Progenitor cell of endocrine pancreas (in vitro differentiated cells): ENCODE measurements around the gene ADAM22. TPM values are rescaled to one million over a fixed set of nuclear protein-coding genes. Genes with fewer than 3 reads are reported as not detected.

Experiments
- DNase-seq: peaks from one replicate; pipeline ENCODE4 v3.0.0; 2021; ENCODE audit warnings: low spot score; ENCODE audit not compliant: unreplicated experiment
- H3K27ac Mint-ChIP-seq: 2 replicates; pipeline ENCODE4 v1.8.0; 2021; ENCODE audit warnings: mild to moderate bottlenecking, moderate library complexity, mixed read lengths
- H3K27me3 Mint-ChIP-seq: 2 replicates; pipeline ENCODE4 v1.8.0; 2021; ENCODE audit warnings: mixed read lengths
- H3K36me3 Mint-ChIP-seq: 2 replicates; pipeline ENCODE4 v1.8.0; 2022; ENCODE audit warnings: mixed read lengths; ENCODE audit not compliant: insufficient read depth
- H3K4me1 Mint-ChIP-seq: 2 replicates; pipeline ENCODE4 v1.8.0; 2021; ENCODE audit warnings: low read depth, mixed read lengths
- H3K4me3 Mint-ChIP-seq: 2 replicates; pipeline ENCODE4 v1.8.0; 2021; ENCODE audit warnings: low read depth, mild to moderate bottlenecking, moderate library complexity, mixed read lengths
- H3K9me3 Mint-ChIP-seq: 2 replicates; pipeline ENCODE4 v1.8.0; 2021; ENCODE audit warnings: low read depth, mixed read lengths
- CTCF ChIP-seq: fragments of 200-600 bp; sonication (generic); IDR thresholded peaks from one replicate; pipeline ENCODE4 v1.5.0; 2021; ENCODE audit warnings: antibody characterized with exemption, mild to moderate bottlenecking; ENCODE audit not compliant: unreplicated experiment
- total RNA-seq: library from RNA; stranded (reverse); gene quantifications from 2 replicates; pipeline ENCODE4 v1.2.1, GENCODE V29; 2021

The ADAM22 gene
- total RNA-seq, 1 donor from 2014 or later, result 15.8 TPM

- no peak for TF ChIP-seq CTCF
- H3K27me3 Mint-ChIP-seq, result no peaks in the 10 kb centered on the region
- no peak for DNase-seq
- H3K27ac Mint-ChIP-seq, result no peak overlapping the region
- peaks cover 1% of the 10 kb centered on the region for H3K36me3 Mint-ChIP-seq
- no peak overlapping the region for H3K4me3 Mint-ChIP-seq
- H3K4me1 Mint-ChIP-seq, result peaks cover 4% of the 10 kb centered on the region
- H3K9me3 Mint-ChIP-seq, result no peaks in the 10 kb centered on the region
Measured at GRCh38 chr7:88057655-88058054, 123.6 kb downstream of the ADAM22 start.

GRCh38 chr7:88062238-88062637, 128.2 kb downstream of the ADAM22 start:
- Mint-ChIP-seq H3K9me3 (no peaks in the 10 kb centered on the region), H3K27me3 (no peaks in the 10 kb centered on the region), H3K27ac (no peak overlapping the region), H3K4me1 (no peaks in the 10 kb centered on the region), H3K4me3 (no peak overlapping the region), H3K36me3 (peaks cover 1% of the 10 kb centered on the region)
- no peak for TF ChIP-seq CTCF
- no peak for DNase-seq

GRCh38 chr7:88069093-88069492, 135.0 kb downstream of the ADAM22 start:
- no peak for TF ChIP-seq CTCF
- Mint-ChIP-seq H3K9me3 (no peaks in the 10 kb centered on the region), H3K27me3 (no peaks in the 10 kb centered on the region), H3K27ac (no peak overlapping the region), H3K36me3 (no peaks in the 10 kb centered on the region), H3K4me1 (no peaks in the 10 kb centered on the region), H3K4me3 (no peak overlapping the region)
- DNase-seq, result no peak

- DNase-seq, result no peak
- TF ChIP-seq CTCF, result no peak
Measured at GRCh38 chr7:88071994-88072714, 138.1 kb downstream of the ADAM22 start.

GRCh38 chr7:88072715-88073055, 138.6 kb downstream of the ADAM22 start:
- no peak overlapping the region for H3K27ac Mint-ChIP-seq
- H3K4me3 Mint-ChIP-seq, result no peak overlapping the region
- no peaks in the 10 kb centered on the region for H3K4me1 Mint-ChIP-seq
- DNase-seq, result no peak
- no peak for TF ChIP-seq CTCF
- H3K9me3 Mint-ChIP-seq, result peaks cover 8% of the 10 kb centered on the region
- H3K36me3 Mint-ChIP-seq, result peaks cover 14% of the 10 kb centered on the region
- H3K27me3 Mint-ChIP-seq, result no peaks in the 10 kb centered on the region

More at GRCh38 chr7:88071994-88072714, 138.1 kb downstream of the ADAM22 start:
- Mint-ChIP-seq H3K4me1 (no peaks in the 10 kb centered on the region), H3K27me3 (no peaks in the 10 kb centered on the region), H3K9me3 (peaks cover 8% of the 10 kb centered on the region), H3K36me3 (peaks cover 11% of the 10 kb centered on the region), H3K27ac (no peak overlapping the region), H3K4me3 (no peak overlapping the region)
